Ammon's horn (tissue), 1 donor: Measurements from ENCODE around the gene TP63.
"Not testable (repeated sequence)": the region's sequence is repeated elsewhere in the genome, so short reads cannot be mapped to it uniquely, and the experiment has no call there.

Experiments used
- DNase-seq: peaks from one replicate; pipeline ENCODE4 v3.0.0-alpha.2; 2016; ENCODE audit warnings: low spot score

Gene TP63

DNA sequence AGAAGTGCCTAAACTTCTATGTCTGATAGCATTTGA, at the start of gene TP63:
Gene TP63, plus strand, starts transcription at position 17 of the 36 bp plus-strand sequence. CDS start 127 bp downstream, outside the sequence.
- no peak for DNase-seq

DNA sequence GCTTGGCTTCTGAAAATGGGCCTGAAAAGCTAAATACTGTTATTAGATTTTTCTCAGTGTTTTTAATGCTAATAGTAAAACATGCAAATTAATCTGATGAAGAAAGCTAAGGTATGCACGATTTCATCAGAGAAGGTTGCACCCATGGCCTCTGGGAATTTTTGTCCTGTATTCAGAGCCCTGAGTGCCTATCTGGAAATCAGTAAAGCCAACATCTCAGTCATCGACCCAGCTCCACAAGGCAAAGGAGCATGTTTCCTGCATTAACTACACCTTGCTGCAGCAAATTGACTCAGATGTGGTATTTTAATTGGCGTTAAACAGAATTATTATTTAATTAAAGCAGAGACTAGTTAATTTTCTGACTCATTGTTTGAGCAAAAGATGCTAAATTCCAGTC, 49.0 kb upstream of the TP63 start:
- DNase-seq = no peak

GRCh38 chr3:189584645-189585044, 46.5 kb upstream of the TP63 start:
- DNase-seq = no peak

DNA sequence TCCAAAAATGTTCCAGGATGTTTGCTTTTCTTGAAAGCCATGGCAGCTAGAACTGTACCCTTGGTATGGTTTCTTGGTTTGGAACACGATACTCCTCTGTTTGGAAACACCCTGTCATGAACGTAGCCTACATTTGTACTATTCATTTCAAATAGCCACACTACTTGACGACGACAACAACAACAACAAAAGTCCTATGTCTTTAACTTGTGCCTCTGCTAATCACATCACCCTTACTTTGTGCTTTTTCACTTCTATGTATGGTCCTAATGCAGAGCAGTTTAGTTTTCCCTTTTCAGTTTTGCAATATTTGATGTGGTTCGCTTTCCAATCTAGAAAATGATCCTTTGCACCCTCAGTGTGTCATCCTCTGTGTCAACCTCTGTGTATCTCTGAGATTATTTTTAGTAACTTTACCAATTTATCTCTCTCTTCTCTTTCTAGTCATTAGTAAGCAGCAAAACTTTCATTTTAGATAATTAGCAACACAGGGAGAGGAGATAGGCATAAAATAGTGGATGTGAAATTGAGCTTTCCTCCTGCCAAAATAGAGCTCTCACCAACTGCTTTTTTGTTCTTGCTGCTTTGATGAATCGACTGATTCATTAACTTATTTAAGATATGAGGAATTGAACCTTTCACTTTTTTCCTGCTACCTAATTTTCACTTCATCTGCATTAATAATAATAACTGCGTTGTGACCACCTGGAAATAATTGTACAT, 44.1 kb upstream of the TP63 start:
- no peak for DNase-seq

DNA sequence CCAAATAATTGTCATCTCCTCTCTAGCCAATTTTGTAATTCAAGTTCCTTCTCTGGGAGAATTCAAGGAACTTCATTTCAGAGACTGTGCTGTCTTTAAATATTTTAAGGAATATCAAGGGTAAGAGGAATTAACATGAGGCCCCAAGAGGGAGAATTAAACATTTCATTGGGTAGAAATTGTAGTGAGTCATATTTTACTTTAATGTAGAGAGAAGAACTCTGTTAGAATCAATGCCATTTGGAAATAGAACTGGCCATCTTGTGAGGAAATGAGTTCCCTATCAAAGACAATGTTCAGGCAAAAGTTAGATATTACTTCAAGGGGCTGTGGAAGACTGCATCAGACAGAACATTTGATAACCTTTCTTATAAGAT, 43.5 kb upstream of the TP63 start:
- no peak for DNase-seq

DNA sequence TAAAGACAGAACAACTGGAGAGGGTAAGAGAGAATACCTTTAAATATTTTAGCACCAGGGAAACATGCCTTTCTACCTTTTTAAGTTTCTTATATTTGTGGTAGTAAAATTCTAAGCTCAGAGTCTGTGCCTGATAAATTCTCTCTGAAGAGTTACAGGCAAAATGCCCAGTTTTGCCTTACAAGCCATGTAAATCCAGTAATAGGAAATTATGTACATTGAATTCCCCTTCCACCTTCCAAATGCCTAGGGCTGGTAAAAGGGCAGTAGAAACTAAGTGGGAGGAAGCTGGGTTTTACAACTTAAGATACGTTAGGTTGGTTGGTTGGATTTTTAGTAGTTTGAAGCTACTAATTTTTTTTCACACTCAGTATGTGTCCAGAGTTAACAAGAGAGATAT, 43.1 kb upstream of the TP63 start:
- no peak for DNase-seq

- DNase-seq = no peak
Measured at GRCh38 chr3:189588475-189589178, 42.6 kb upstream of the TP63 start.

DNA sequence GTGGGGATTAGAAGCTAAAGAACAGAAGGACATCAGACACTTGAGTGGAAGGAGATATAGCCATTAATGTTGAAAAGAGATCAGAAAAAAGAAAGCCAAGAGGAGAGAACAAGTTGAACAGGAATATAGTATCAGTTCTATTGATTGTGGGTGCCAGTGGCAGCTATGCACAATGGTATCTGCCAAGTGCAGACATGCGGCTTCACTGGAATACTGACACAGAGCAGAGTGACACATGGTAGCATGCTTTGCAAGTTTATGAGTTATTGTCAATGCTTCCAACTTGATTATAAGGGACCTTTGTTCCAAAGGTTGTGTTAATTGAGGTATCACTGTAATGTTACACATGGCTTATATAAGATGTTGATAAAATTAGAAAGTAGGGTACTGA, 42.0 kb upstream of the TP63 start:
- no peak for DNase-seq

DNA sequence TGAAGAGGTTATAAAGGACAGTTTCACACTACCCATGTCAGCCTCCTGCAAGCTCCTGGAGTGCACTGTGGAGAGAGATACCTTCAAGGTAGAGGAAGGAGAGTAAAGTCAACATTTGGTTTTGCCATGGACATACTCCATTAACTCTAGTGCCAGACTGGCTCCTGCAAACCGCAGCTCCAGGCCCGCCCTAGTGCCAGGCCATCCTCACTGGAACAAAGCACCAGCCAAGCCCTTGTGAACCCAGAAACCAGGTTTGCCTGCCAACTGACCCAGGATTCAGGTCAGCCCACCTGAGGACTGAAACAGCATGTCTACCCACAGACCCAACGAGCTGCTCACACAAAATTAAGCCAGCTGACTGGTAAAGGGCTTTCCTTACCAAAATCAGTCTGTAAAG, 41.0 kb upstream of the TP63 start:
- DNase-seq = no peak

DNA sequence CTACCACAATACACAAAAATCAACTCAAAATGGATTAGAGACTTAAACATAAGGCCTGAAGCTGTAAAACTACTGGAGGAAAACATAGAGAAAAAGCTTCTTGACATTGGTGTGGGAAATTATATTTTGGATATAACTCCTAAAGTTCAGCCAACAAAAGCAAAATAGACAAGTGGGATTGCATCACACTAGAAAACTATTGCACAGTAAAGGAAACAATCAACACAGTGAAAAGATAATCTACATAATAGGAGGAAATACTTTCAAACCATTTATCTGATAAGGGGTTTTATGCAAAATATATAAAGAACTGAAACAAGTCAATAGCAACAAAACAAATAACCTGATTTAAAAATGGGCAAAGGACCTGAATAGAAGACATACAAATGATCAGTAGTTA, 37.6 kb upstream of the TP63 start:
- DNase-seq = no peak

DNA sequence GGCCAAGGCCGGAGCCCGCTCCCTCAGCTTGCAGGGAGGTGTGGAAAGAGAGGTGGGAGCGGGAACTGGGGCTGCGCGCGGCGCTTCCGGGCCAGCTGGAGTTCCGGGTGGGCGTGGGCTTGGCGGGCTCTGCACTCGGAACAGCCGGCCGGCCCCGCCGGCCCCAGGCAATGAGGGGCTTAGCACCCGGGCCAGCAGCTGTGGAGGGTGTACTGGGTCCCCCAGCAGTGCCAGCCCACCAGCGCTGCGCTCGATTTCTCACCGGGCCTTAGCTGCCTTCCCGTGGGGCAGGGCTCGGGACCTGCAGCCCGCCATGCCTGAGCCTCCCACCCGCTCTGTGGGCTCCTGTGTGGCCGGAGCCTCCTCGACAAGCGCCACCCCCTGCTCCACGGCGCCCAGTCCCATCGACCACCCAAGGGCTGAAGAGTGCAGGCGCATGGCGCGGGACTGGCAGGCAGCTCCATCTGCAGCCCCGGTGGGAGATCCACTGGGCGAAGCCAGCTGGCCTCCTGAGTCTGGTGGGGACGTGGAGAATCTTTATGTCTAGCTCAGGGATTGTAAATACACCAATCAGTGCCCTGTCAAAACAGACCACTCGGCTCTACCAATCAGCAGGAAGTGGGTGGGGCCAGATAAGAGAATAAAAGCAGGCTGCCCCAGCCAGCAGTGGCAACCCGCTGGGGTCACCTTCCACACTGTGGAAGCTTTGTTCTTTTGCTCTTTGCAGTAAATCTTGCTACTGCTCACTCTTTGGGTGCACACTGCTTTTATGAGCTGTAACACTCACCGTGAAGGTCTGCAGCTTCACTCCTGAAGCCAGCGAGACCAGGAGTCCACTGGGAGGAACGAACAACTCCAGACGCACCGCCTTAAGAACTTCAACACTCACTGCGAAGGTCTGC, 34.9 kb upstream of the TP63 start:
- DNase-seq = not testable (repeated sequence)

DNA sequence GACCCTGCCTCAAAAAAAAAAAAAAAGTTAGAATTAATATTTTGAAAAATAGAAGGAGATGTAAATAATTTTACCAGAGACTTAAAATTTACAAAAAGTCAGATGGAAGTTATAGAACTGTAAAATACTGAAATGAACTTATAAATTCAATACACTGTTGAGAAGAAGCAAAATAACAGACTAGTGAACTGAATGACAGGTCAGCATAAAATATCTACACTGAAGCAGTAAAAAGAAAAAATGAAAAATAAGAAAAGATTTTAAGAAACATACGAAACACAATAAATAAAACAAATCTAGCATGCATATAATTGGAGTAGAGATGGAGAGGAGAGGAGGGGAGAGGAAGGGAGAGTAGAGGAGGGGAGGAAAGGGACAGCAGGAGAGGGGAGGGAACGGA, 33.3 kb upstream of the TP63 start:
- DNase-seq = no peak

GRCh38 chr3:189598530-189599225, 32.5 kb upstream of the TP63 start:
- DNase-seq = no peak

- no peak for DNase-seq
Measured at GRCh38 chr3:189602471-189602870, 28.7 kb upstream of the TP63 start.

DNA sequence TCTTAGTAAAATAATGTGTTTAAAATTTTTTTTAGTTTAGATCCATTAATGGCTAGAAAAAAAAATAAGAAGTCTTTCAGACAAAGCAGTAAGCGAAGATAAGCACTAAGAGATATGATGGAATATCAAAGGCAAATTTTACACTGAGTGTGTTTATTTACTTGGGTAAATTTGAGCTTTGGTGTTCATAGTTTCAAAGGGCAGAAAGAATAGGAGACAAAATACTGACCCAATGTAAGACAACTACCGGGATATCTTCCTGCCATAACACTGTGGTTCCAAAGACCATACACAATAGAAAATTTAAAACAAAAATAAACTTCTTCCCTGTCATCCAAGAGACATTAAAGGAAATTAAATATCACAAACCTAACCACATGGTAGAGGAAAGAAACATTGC, 25.5 kb upstream of the TP63 start:
- DNase-seq = no peak

GRCh38 chr3:189606774-189607173, 24.4 kb upstream of the TP63 start:
- no peak for DNase-seq

- not testable (repeated sequence) for DNase-seq
Measured at GRCh38 chr3:189612641-189613040, 18.5 kb upstream of the TP63 start.

GRCh38 chr3:189613122-189613521, 18.1 kb upstream of the TP63 start:
- no peak for DNase-seq

- DNase-seq = no peak
Measured at GRCh38 chr3:189621948-189622603, 9.1 kb upstream of the TP63 start.

DNA sequence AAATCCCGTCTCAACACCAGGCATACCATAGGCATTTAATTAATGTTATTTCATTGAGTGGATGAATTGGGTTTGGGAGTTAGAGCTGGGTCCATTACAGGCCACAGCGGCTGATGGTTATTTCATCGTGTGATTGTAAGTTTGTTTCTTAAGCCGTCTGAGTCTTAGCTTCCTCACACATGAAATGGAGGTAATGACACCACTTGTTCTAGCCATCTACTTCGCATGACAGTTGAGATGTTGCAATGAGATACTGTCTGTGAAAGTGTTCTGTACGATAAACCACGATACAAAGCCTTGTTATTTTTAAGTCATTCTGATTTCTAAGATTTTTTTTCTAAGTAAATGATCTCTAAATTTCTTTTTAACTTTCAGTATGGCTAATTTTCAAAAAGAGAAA, 8.6 kb upstream of the TP63 start:
- DNase-seq = no peak

DNA sequence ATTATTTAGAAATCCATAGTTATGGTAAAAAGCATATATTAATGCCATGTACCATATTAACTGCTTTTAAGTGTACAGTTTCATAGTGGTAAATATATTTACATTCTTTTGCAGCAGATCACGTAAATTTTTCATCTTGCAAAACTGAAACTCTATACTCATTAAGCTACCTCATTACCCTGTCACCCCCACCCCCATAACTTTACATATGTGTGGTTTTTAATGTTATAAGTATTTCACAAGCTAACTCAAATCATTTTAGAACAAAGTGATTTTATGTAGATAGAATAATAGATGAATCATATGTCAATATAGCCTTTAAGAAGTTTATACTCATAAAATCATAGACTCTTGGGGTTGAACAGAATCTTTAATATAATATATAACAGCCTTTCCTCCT, 7.1 kb upstream of the TP63 start:
- no peak for DNase-seq

- no peak for DNase-seq
Measured at GRCh38 chr3:189625071-189625470, 6.1 kb upstream of the TP63 start.
